ENCODE results near the gene ICAM3.

Gene ICAM3

GRCh38 chr19:10291554-10292205 is 47.7 kb downstream of the ICAM3 start:
- no peak for DNase-seq (ENCODE audit: low read depth in 2 of 2)

DNA sequence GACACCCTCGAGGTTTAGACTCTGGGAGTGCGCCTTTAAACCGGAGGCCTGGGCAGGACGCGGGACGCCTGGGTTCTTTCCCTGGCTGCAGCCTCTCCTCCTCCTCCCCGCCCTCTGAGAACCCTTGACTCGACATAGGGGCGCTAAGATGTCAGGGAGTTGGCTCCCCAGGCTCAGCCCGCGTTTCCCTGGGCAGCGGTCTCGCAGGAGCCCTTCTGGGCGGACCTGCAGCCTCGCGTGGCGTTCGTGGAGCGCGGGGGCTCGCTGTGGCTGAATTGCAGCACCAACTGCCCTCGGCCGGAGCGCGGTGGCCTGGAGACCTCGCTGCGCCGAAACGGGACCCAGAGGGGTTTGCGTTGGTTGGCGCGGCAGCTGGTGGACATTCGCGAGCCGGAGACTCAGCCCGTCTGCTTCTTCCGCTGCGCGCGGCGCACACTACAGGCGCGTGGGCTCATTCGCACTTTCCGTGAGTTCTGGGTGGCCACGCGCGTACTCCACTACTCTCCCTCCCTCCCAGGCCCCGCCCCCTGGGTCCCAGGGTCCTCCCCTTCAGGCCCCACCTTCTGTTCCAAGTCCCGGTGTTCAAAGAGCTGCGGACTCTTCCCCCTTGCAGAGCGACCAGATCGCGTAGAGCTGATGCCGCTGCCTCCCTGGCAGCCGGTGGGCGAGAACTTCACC is 48.4 kb downstream of the ICAM3 start:
- peak in 1 of 2 donors; percentile 43 for DNase-seq (ENCODE audit: low read depth in 2 of 2)

- no peak for DNase-seq (ENCODE audit: low read depth in 2 of 2)
Measured at GRCh38 chr19:10290357-10290875, 49.0 kb downstream of the ICAM3 start.

DNA sequence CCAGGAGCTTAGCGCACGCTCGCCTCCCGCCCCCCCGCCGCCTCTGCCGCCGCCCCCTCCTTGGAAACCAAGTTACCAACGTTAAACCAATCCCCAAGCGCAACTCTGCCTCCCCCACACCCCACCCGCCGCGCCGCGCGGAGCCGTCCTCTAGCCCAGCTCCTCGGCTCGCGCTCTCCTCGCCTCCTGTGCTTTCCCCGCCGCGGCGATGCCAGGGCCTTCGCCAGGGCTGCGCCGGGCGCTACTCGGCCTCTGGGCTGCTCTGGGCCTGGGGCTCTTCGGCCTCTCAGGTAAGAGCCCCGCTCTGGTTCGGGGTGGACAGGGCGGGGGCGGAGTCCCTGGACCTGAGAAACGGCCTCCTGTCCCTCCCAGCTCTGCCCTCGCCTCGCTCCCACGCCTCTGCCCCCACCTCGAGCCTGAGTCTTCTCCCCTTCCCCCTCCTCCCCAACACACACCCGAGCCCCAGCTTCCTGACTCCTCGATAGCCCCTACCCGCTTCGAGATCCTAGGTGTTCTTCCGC is 49.5 kb downstream of the ICAM3 start, which contains the start of gene ICAM5:
Gene ICAM5 (plus strand): TSS at position 117 of the 521 bp plus-strand sequence. CDS start 92 bp downstream, at position 209.
- no peak for DNase-seq (ENCODE audit: low read depth in 2 of 2)

- DNase-seq (ENCODE audit: low read depth in 2 of 2) = no peak
Measured at GRCh38 chr19:10289167-10289835, 50.1 kb downstream of the ICAM3 start.

GRCh38 chr19:10288662-10289166 is 50.7 kb downstream of the ICAM3 start:
- no peak for DNase-seq (ENCODE audit: low read depth in 2 of 2)

- DNase-seq (ENCODE audit: low read depth in 2 of 2) = no peak
Measured at GRCh38 chr19:10286803-10287737, 52.4 kb downstream of the ICAM3 start, which contains the start of gene ICAM4. Gene ICAM4, plus strand, starts transcription at chr19:10286955. Its CDS starts 58 bp downstream, at chr19:10287013.

- DNase-seq (ENCODE audit: low read depth in 2 of 2) = no peak
Measured at GRCh38 chr19:10285393-10285792, 54.0 kb downstream of the ICAM3 start.

GRCh38 chr19:10284960-10285278 is 54.5 kb downstream of the ICAM3 start:
- DNase-seq (ENCODE audit: low read depth in 2 of 2) = no peak

DNA sequence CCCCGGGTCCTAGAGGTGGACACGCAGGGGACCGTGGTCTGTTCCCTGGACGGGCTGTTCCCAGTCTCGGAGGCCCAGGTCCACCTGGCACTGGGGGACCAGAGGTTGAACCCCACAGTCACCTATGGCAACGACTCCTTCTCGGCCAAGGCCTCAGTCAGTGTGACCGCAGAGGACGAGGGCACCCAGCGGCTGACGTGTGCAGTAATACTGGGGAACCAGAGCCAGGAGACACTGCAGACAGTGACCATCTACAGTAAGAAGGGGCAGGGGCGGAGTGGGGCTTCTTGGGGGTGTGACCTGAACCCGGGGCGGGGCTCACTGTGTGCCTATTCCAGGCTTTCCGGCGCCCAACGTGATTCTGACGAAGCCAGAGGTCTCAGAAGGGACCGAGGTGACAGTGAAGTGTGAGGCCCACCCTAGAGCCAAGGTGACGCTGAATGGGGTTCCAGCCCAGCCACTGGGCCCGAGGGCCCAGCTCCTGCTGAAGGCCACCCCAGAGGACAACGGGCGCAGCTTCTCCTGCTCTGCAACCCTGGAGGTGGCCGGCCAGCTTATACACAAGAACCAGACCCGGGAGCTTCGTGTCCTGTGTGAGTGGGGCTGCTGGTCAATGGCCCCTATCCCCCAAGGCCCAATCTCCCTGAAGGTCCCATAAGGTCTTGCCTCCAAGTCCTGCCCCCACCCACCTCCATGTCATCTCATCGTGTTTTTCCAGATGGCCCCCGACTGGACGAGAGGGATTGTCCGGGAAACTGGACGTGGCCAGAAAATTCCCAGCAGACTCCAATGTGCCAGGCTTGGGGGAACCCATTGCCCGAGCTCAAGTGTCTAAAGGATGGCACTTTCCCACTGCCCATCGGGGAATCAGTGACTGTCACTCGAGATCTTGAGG is 55.1 kb downstream of the ICAM3 start:
- no peak for DNase-seq (ENCODE audit: low read depth in 2 of 2)
